Stimulated activated effector memory CD8-positive, alpha-beta T cell treated with anti-CD3 and anti-CD28 coated beads, Interleukin-12 subunit alpha, Interleukin-12 subunit beta, amount 100 ng/mL, for 72 hours (primary cell): ENCODE measurements around the gene BCR.
A peak's percentile ranks its signal among the peaks of the same experiment; 100 is the strongest.
"Not testable (repeated sequence)": the region's sequence is repeated elsewhere in the genome, so short reads cannot be mapped to it uniquely, and the experiment has no call there.

Experiments used
- ATAC-seq: fragments of 150-1000 bp; cut with Tn5 transposase; 2 replicates; pipeline ENCODE4 v1.10.0; 2021
- DNase-seq, 2 donors: peaks; one replicate each; pipeline ENCODE4 v3.0.0; 2021 to 2022; ENCODE audit warnings: low spot score in 2 of 2
- H3K27ac Mint-ChIP-seq: one replicate; pipeline ENCODE4 v1.8.0; 2022; ENCODE audit warnings: mild to moderate bottlenecking, mixed read lengths
- H3K36me3 Mint-ChIP-seq: one replicate; pipeline ENCODE4 v1.8.0; 2022; ENCODE audit warnings: mild to moderate bottlenecking, mixed read lengths
- H3K4me1 Mint-ChIP-seq: one replicate; pipeline ENCODE4 v1.8.0; 2022; ENCODE audit warnings: mixed read lengths
- H3K4me3 Mint-ChIP-seq: one replicate; pipeline ENCODE4 v1.8.0; 2022; ENCODE audit warnings: mild to moderate bottlenecking, mixed read lengths
- H3K9me3 Mint-ChIP-seq: one replicate; pipeline ENCODE4 v1.8.0; 2022; ENCODE audit warnings: mixed read lengths

The BCR gene

GRCh38 chr22:23180301-23180892 is at the start of gene BCR:
BCR (plus strand) TSS chr22:23180509; CDS start chr22:23180961, 452 bp downstream.
- peak; percentile 71 for ATAC-seq

GRCh38 chr22:23130697-23131096 is 49.6 kb upstream of the BCR start:
- DNase-seq = no peak
- Mint-ChIP-seq H3K9me3 (no peaks in the 10 kb centered on the region), H3K4me3 (no peak overlapping the region), H3K4me1 (peaks cover 5% of the 10 kb centered on the region), H3K36me3 (no peaks in the 10 kb centered on the region), H3K27ac (peak overlapping the region; percentile 76)
- no peak for ATAC-seq

More at GRCh38 chr22:23180301-23180892, at the start of gene BCR:
- H3K4me1 Mint-ChIP-seq = peaks cover 72% of the 10 kb centered on the region
- peak within 1 kb of the TSS; percentile 86 for H3K4me3 Mint-ChIP-seq
- H3K9me3 Mint-ChIP-seq = peaks cover 5% of the 10 kb centered on the region
- H3K27ac Mint-ChIP-seq = peak within 1 kb of the TSS; percentile 70
- DNase-seq = peak; percentile 24 to 63
- H3K36me3 Mint-ChIP-seq = peaks cover 22% of the 10 kb centered on the region

- peaks cover 11% of the 10 kb centered on the region for H3K4me1 Mint-ChIP-seq
- H3K27ac Mint-ChIP-seq = no peak overlapping the region
- H3K36me3 Mint-ChIP-seq = no peaks in the 10 kb centered on the region
- ATAC-seq (no peak), DNase-seq (no peak)
- no peaks in the 10 kb centered on the region for H3K9me3 Mint-ChIP-seq
- no peak overlapping the region for H3K4me3 Mint-ChIP-seq
Observed at GRCh38 chr22:23131931-23132330, 48.4 kb upstream of the BCR start.

- H3K27ac Mint-ChIP-seq = no peak overlapping the region
Observed at GRCh38 chr22:23132376-23133091, 47.8 kb upstream of the BCR start.

GRCh38 chr22:23133922-23134321 is 46.4 kb upstream of the BCR start:
- no peak for ATAC-seq
- peak overlapping the region; percentile 50 for H3K27ac Mint-ChIP-seq
- H3K36me3 Mint-ChIP-seq = no peaks in the 10 kb centered on the region
- no peak overlapping the region for H3K4me3 Mint-ChIP-seq
- H3K9me3 Mint-ChIP-seq = no peaks in the 10 kb centered on the region
- peaks cover 23% of the 10 kb centered on the region for H3K4me1 Mint-ChIP-seq
- DNase-seq = no peak

More at GRCh38 chr22:23132376-23133091, 47.8 kb upstream of the BCR start:
- Mint-ChIP-seq H3K4me3 (no peak overlapping the region), H3K36me3 (no peaks in the 10 kb centered on the region), H3K4me1 (peaks cover 15% of the 10 kb centered on the region), H3K9me3 (no peaks in the 10 kb centered on the region)
- ATAC-seq = no peak
- DNase-seq = no peak

- H3K36me3 Mint-ChIP-seq, DNase-seq, ATAC-seq, H3K9me3 Mint-ChIP-seq: not testable (repeated sequence)
- Mint-ChIP-seq H3K4me3 (peak overlapping the region; percentile 57), H3K27ac (peak overlapping the region; percentile 91), H3K4me1 (peaks cover 45% of the 10 kb centered on the region)
Observed at GRCh38 chr22:23136991-23137390, 43.3 kb upstream of the BCR start.

- no peak for ATAC-seq
- no peak for DNase-seq
- peak overlapping the region; percentile 57 for H3K4me3 Mint-ChIP-seq
- H3K4me1 Mint-ChIP-seq = peaks cover 50% of the 10 kb centered on the region
- H3K27ac Mint-ChIP-seq = peak overlapping the region; percentile 91
- peaks cover 6% of the 10 kb centered on the region for H3K36me3 Mint-ChIP-seq
- H3K9me3 Mint-ChIP-seq = no peaks in the 10 kb centered on the region
Observed at GRCh38 chr22:23137468-23137867, 42.8 kb upstream of the BCR start.

- H3K36me3 Mint-ChIP-seq = peaks cover 6% of the 10 kb centered on the region
- H3K9me3 Mint-ChIP-seq = no peaks in the 10 kb centered on the region
- peak overlapping the region; percentile 57 for H3K4me3 Mint-ChIP-seq
- H3K4me1 Mint-ChIP-seq = peaks cover 55% of the 10 kb centered on the region
- ATAC-seq (peak; percentile 54), DNase-seq (peak in 1 of 2 donors; percentile 73)
- peak overlapping the region; percentile 91 for H3K27ac Mint-ChIP-seq
Observed at GRCh38 chr22:23137905-23138561, 42.3 kb upstream of the BCR start.

- Mint-ChIP-seq H3K9me3 (no peaks in the 10 kb centered on the region), H3K4me3 (peak overlapping the region; percentile 57), H3K4me1 (peaks cover 62% of the 10 kb centered on the region), H3K27ac (peak overlapping the region; percentile 91), H3K36me3 (peaks cover 6% of the 10 kb centered on the region)
- DNase-seq (no peak), ATAC-seq (no peak)
Observed at GRCh38 chr22:23138584-23139435, 41.5 kb upstream of the BCR start.

GRCh38 chr22:23140385-23140784 is 39.9 kb upstream of the BCR start:
- Mint-ChIP-seq H3K27ac (peak overlapping the region; percentile 92), H3K4me1 (peaks cover 75% of the 10 kb centered on the region)
- ATAC-seq = no peak

GRCh38 chr22:23142546-23143105 is 37.7 kb upstream of the BCR start:
- no peak for DNase-seq
- Mint-ChIP-seq H3K9me3 (no peaks in the 10 kb centered on the region), H3K36me3 (peaks cover 12% of the 10 kb centered on the region), H3K4me1 (peaks cover 70% of the 10 kb centered on the region), H3K27ac (peak overlapping the region; percentile 92), H3K4me3 (peak overlapping the region; percentile 67)
- ATAC-seq = no peak

More at GRCh38 chr22:23140385-23140784, 39.9 kb upstream of the BCR start:
- H3K9me3 Mint-ChIP-seq = no peaks in the 10 kb centered on the region
- DNase-seq = no peak
- H3K36me3 Mint-ChIP-seq = peaks cover 11% of the 10 kb centered on the region
- no peak overlapping the region for H3K4me3 Mint-ChIP-seq

- H3K4me1 Mint-ChIP-seq = peaks cover 65% of the 10 kb centered on the region
- H3K27ac Mint-ChIP-seq = peak overlapping the region; percentile 92
- ATAC-seq = no peak
- H3K36me3 Mint-ChIP-seq = peaks cover 12% of the 10 kb centered on the region
- peak overlapping the region; percentile 67 for H3K4me3 Mint-ChIP-seq
- no peak for DNase-seq
- H3K9me3 Mint-ChIP-seq = no peaks in the 10 kb centered on the region
Observed at GRCh38 chr22:23143119-23143518, 37.2 kb upstream of the BCR start.

GRCh38 chr22:23144432-23144831 is 35.9 kb upstream of the BCR start:
- Mint-ChIP-seq H3K36me3 (peaks cover 12% of the 10 kb centered on the region), H3K4me3 (peak overlapping the region; percentile 69), H3K27ac (peak overlapping the region; percentile 86), H3K9me3 (no peaks in the 10 kb centered on the region), H3K4me1 (peaks cover 55% of the 10 kb centered on the region)
- DNase-seq = no peak
- ATAC-seq = no peak

- no peaks in the 10 kb centered on the region for H3K9me3 Mint-ChIP-seq
- DNase-seq (peak; percentile 84 to 88), ATAC-seq (peak; percentile 75)
- H3K27ac Mint-ChIP-seq = peak within 1 kb of the TSS; percentile 86
- H3K36me3 Mint-ChIP-seq = peaks cover 12% of the 10 kb centered on the region
- peaks cover 50% of the 10 kb centered on the region for H3K4me1 Mint-ChIP-seq
- H3K4me3 Mint-ChIP-seq = peak within 1 kb of the TSS; percentile 69
Observed at GRCh38 chr22:23144932-23145877, 35.1 kb upstream of the BCR start, which contains the start of gene RAB36. RAB36 (plus strand) TSS chr22:23145477; CDS start chr22:23146617, 1,140 bp downstream.
